ENCODE data around the gene MCRS1. TPM values are rescaled to one million over a fixed set of nuclear protein-coding genes. Genes with fewer than 3 reads are reported as not detected.

Gene MCRS1
- total RNA-seq, 1 experiment from 2014 or later, result 88.6 TPM

DNA sequence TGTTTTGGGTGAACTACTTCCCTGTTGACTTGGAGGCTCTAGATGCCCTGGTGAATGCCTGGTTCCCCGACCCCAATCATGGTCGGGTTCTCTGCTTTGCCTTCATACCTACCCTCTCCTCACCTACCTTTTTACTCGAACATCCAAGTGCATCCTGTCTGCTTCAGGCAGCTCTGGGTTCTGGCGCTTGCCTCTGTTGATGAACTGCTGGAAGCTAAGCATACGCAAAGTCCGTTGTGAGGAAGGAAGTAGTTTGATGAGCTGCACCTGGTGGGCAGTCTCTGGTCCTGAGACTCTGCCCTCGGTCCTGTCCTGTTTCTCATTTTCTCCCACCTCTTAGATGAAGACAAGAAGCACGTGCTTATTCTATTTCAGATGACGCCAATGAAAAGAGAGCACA lies 15.5 kb downstream of the MCRS1 start:
- in situ Hi-C loops (cut with HindIII; ENCODE audit: low pct_unique_long_range_greater_than_20kb, low sequenced_read_pairs) (no loop called here), intact Hi-C loops (cut with micrococcal nuclease; ENCODE audit: unreplicated experiment) (no loop called here)
- POLR2A ChIA-PET, result no interaction called here
- H3K36me3 ChIP-seq (ENCODE audit: control insufficient read depth, insufficient read depth, low read length), result no peaks in the 10 kb centered on the region
- TF ChIP-seq SIN3A (IDR thresholded peaks at IDR 0.05; ENCODE audit: borderline replicate concordance, insufficient read depth, low read depth, low read length) (no peak), CTCF (IDR thresholded peaks at IDR 0.05) (no peak), TCF7L2 (IDR thresholded peaks at IDR 0.05; ENCODE audit: low read depth, low read length) (no peak), REST (IDR thresholded peaks at IDR 0.05; ENCODE audit: insufficient read depth in 1 of 2, low read depth in 2 of 2, low read length in 1 of 2) (no peak), POLR2AphosphoS5 (IDR thresholded peaks at IDR 0.05; ENCODE audit: low read depth, low read length) (no peak)
- no peaks in the 10 kb centered on the region for H3K4me1 ChIP-seq (ENCODE audit: control insufficient read depth, insufficient read depth, low read length)
- H3K4me3 ChIP-seq (ENCODE audit: low read depth in 2 of 2, low read length in 2 of 2), result no peak overlapping the region
- H3K9me3 ChIP-seq (ENCODE audit: control insufficient read depth, insufficient read depth, low read depth, low read length), result no peaks in the 10 kb centered on the region
- no peaks in the 10 kb centered on the region for H3K27me3 ChIP-seq (ENCODE audit: control insufficient read depth, insufficient read depth, low read length)
- ATAC-seq, result no peak
- DNase-seq (ENCODE audit: low read depth, low spot score), result no peak
- BruUV-seq (replicated peaks), result no TSS peak
- CTCF ChIA-PET, result interaction anchor here (1.2 to 2.7 kb wide), 3 partner anchors 38 to 201 kb away, joined by 3 to 19 read pairs (median 7); no protein-coding TSS in a partner anchor
- H3K27ac ChIP-seq (ENCODE audit: low read length), result no peak overlapping the region

DNA sequence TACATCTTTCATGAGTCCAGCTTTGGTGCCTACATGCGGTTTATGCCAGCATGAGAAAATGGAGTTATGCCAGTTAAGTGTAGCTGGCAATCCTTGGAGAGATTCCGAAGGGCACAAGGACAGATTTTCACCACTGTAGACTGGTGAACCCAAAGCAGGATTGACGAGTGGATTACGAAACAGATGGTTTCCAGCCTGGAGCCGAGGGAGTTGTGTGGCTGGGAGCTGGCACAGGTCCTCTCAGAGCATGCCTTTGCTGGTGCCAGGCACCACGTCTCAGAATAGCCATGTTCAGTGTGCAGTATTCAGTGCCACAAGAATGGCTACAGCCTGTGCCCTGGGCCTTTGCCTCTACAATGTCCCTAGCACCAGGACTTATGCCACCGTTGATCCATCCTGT lies 15.9 kb downstream of the MCRS1 start:
- ChIA-PET POLR2A (no interaction called here), CTCF (interaction anchor here (2.0 kb wide), 1 partner anchor 193 kb away, joined by 7 read pairs; no protein-coding TSS in a partner anchor)
- in situ Hi-C loops (cut with HindIII; ENCODE audit: low pct_unique_long_range_greater_than_20kb, low sequenced_read_pairs) (no loop called here), intact Hi-C loops (cut with micrococcal nuclease; ENCODE audit: unreplicated experiment) (no loop called here)
- no peak for DNase-seq (ENCODE audit: low read depth, low spot score)
- no peaks in the 10 kb centered on the region for H3K9me3 ChIP-seq (ENCODE audit: control insufficient read depth, insufficient read depth, low read depth, low read length)
- no TSS peak for BruUV-seq (replicated peaks)
- no peaks in the 10 kb centered on the region for H3K27me3 ChIP-seq (ENCODE audit: control insufficient read depth, insufficient read depth, low read length)
- no peak for ATAC-seq
- no peak overlapping the region for H3K27ac ChIP-seq (ENCODE audit: low read length)
- TF ChIP-seq TCF7L2 (IDR thresholded peaks at IDR 0.05; ENCODE audit: low read depth, low read length), result no peak
- no peak overlapping the region for H3K4me3 ChIP-seq (ENCODE audit: low read depth in 2 of 2, low read length in 2 of 2)
- no peaks in the 10 kb centered on the region for H3K4me1 ChIP-seq (ENCODE audit: control insufficient read depth, insufficient read depth, low read length)
- H3K36me3 ChIP-seq (ENCODE audit: control insufficient read depth, insufficient read depth, low read length), result no peaks in the 10 kb centered on the region

DNA sequence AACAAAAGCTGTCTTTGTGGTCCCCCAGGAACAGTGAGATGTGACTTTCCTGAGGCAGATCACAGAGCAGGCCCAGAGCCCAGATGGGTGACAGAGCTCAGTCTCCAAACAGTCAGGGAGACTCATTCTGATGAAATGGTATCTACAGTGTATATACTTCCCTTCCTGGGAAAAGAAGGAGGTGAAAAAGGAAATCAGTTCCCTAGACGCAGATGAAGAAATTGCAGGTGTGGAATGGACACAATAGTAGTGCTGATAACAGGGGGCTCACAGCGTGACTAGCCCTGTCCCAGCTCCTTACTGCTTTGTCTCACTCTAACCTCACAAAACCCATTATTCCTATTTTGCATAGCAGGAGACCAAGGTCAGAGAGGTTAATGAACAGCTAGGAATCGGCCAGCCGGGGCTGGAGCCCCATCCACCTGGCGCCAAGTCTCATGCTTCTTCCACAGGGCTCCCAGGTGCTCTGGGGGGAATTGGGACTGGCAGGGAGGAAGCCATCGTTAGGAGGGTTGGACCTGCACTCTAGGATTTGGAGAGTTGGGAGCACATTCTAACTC lies 17.2 kb downstream of the MCRS1 start:
- in situ Hi-C loops (cut with HindIII; ENCODE audit: low pct_unique_long_range_greater_than_20kb, low sequenced_read_pairs) (no loop called here), intact Hi-C loops (cut with micrococcal nuclease; ENCODE audit: unreplicated experiment) (no loop called here)
- POLR2A ChIA-PET, result no interaction called here
- no peak overlapping the region for H3K4me3 ChIP-seq (ENCODE audit: low read depth in 2 of 2, low read length in 2 of 2)
- H3K27me3 ChIP-seq (ENCODE audit: control insufficient read depth, insufficient read depth, low read length), result no peaks in the 10 kb centered on the region
- CTCF ChIA-PET, result interaction anchor here (2.0 kb wide), 1 partner anchor 192 kb away, joined by 7 read pairs; no protein-coding TSS in a partner anchor
- no peak overlapping the region for H3K27ac ChIP-seq (ENCODE audit: low read length)
- no TSS peak for BruUV-seq (replicated peaks)
- DNase-seq (ENCODE audit: low read depth, low spot score), result no peak
- TF ChIP-seq POLR2AphosphoS5 (IDR thresholded peaks at IDR 0.05; ENCODE audit: low read depth, low read length) (no peak), CTCF (IDR thresholded peaks at IDR 0.05) (no peak), TCF7L2 (IDR thresholded peaks at IDR 0.05; ENCODE audit: low read depth, low read length) (no peak), REST (IDR thresholded peaks at IDR 0.05; ENCODE audit: insufficient read depth in 1 of 2, low read depth in 2 of 2, low read length in 1 of 2) (no peak), SIN3A (IDR thresholded peaks at IDR 0.05; ENCODE audit: borderline replicate concordance, insufficient read depth, low read depth, low read length) (no peak)
- no peaks in the 10 kb centered on the region for H3K4me1 ChIP-seq (ENCODE audit: control insufficient read depth, insufficient read depth, low read length)
- no peak for ATAC-seq
- no peaks in the 10 kb centered on the region for H3K36me3 ChIP-seq (ENCODE audit: control insufficient read depth, insufficient read depth, low read length)
- no peaks in the 10 kb centered on the region for H3K9me3 ChIP-seq (ENCODE audit: control insufficient read depth, insufficient read depth, low read depth, low read length)
